OCI-LY3 (cell line): Measurements from ENCODE around the gene CYP11A1.

Source experiments
- H2AFZ ChIP-seq: fragments of 200-600, 300-600 bp; shearing (Covaris generic); 2 replicates; pipeline ENCODE4 v1.6.0; 2014; ENCODE audit warnings: antibody characterized with exemption, low read depth, low read length
- H3K27ac ChIP-seq: fragments of 200-600, 300-600 bp; sonication (generic); 2 replicates; pipeline ENCODE4 v1.5.1; 2014; ENCODE audit warnings: mild to moderate bottlenecking, low read length, moderate library complexity, mixed read lengths
- H3K27me3 ChIP-seq: fragments of 200-600, 300-600 bp; sonication (generic); 2 replicates; pipeline ENCODE4 v1.6.1; 2014; ENCODE audit warnings: low read depth, low read length, mixed read lengths
- H3K36me3 ChIP-seq: fragments of 200-600, 300-600 bp; sonication (generic); replicated peaks from 2 replicates; pipeline ENCODE3; 2014; ENCODE audit warnings: low read depth, low read length, mixed read lengths
- H3K4me1 ChIP-seq: fragments of 300-600, 200-600 bp; sonication (generic); 2 replicates; pipeline ENCODE4 v1.6.1; 2014; ENCODE audit warnings: low read length, mixed read lengths
- H3K4me2 ChIP-seq: fragments of 200-600, 300-600 bp; sonication (generic); 2 replicates; pipeline ENCODE4 v1.6.1; 2014; ENCODE audit warnings: low read length, mixed read lengths
- H3K4me3 ChIP-seq: fragments of 300-600, 200-600 bp; sonication (generic); 2 replicates; pipeline ENCODE4 v1.5.1; 2014; ENCODE audit warnings: antibody characterized with exemption, mild to moderate bottlenecking, low read length, moderate library complexity
- H3K79me2 ChIP-seq: fragments of 300-600, 200-600 bp; shearing (Covaris generic); 2 replicates; pipeline ENCODE4 v1.6.1; 2014; ENCODE audit warnings: mild to moderate bottlenecking, low read length, mixed read lengths
- H3K9ac ChIP-seq: fragments of 300-600, 200-600 bp; shearing (Covaris generic); 2 replicates; pipeline ENCODE4 v1.6.0; 2014; ENCODE audit warnings: mild to moderate bottlenecking, low read length, moderate library complexity
- H3K9me3 ChIP-seq: fragments of 200-600, 300-600 bp; shearing (Covaris generic); 2 replicates; pipeline ENCODE4 v1.6.1; 2014; ENCODE audit warnings: low read length, mixed read lengths; ENCODE audit not compliant: insufficient read depth
- H4K20me1 ChIP-seq: fragments of 200-600, 300-600 bp; sonication (generic); 2 replicates; pipeline ENCODE4 v1.6.1; 2016; ENCODE audit warnings: low read length, mixed read lengths; ENCODE audit not compliant: insufficient read depth
- CTCF ChIP-seq: fragments of 200-600, 300-600 bp; sonication (generic); IDR thresholded peaks from 2 replicates; pipeline ENCODE4 v1.5.1; 2014; ENCODE audit warnings: antibody characterized with exemption, low read length, low read depth
- EZH2phosphoT487 ChIP-seq: fragments of 200-600 bp; shearing (Covaris generic); IDR thresholded peaks from 2 replicates; pipeline ENCODE4 v1.6.1; 2018; ENCODE audit warnings: antibody characterized with exemption, mixed run types, low read depth

Gene CYP11A1

DNA sequence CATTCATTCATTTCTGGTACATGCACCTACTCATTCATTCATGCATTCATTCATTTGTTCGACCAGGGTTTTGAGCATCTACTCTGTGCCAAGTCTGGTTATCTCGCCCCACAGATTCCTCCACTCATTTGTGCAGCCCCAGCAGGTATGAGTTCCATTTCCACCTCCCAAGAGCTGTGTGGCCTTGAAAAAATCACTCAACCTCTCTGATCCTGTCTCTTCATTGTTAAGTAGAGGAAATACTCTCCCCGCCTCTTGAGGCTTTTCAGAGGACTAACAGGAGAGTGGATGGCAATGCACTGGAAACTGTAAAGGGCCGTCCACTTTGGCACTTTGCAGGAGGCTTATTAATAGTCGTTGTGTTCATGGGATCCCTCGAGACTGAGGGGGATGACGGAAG is 61.8 kb downstream of the CYP11A1 start:
- Histone ChIP-seq H3K4me2 (no peak overlapping the region), H3K9me3 (no peaks in the 10 kb centered on the region), H3K4me3 (no peak overlapping the region), H3K79me2 (no peaks in the 10 kb centered on the region), H3K9ac (no peak overlapping the region), H2AFZ (no peak overlapping the region), H3K27ac (no peak overlapping the region), H4K20me1 (no peaks in the 10 kb centered on the region), H3K27me3 (peaks cover 54% of the 10 kb centered on the region), H3K4me1 (no peaks in the 10 kb centered on the region), H3K36me3 (no peaks in the 10 kb centered on the region)
- TF ChIP-seq EZH2phosphoT487 (no peak), CTCF (no peak)

- no peak overlapping the region for H3K27ac ChIP-seq
- H3K27me3 ChIP-seq: peaks cover 59% of the 10 kb centered on the region
- H3K9ac ChIP-seq: no peak overlapping the region
- no peak overlapping the region for H2AFZ ChIP-seq
- no peaks in the 10 kb centered on the region for H3K36me3 ChIP-seq
- H3K4me3 ChIP-seq: no peak overlapping the region
- TF ChIP-seq EZH2phosphoT487 (no peak), CTCF (no peak)
- no peak overlapping the region for H3K4me2 ChIP-seq
- no peaks in the 10 kb centered on the region for H3K9me3 ChIP-seq
- no peaks in the 10 kb centered on the region for H3K4me1 ChIP-seq
- no peaks in the 10 kb centered on the region for H4K20me1 ChIP-seq
- no peaks in the 10 kb centered on the region for H3K79me2 ChIP-seq
Observed at GRCh38 chr15:74304431-74304830, 63.0 kb downstream of the CYP11A1 start.

DNA sequence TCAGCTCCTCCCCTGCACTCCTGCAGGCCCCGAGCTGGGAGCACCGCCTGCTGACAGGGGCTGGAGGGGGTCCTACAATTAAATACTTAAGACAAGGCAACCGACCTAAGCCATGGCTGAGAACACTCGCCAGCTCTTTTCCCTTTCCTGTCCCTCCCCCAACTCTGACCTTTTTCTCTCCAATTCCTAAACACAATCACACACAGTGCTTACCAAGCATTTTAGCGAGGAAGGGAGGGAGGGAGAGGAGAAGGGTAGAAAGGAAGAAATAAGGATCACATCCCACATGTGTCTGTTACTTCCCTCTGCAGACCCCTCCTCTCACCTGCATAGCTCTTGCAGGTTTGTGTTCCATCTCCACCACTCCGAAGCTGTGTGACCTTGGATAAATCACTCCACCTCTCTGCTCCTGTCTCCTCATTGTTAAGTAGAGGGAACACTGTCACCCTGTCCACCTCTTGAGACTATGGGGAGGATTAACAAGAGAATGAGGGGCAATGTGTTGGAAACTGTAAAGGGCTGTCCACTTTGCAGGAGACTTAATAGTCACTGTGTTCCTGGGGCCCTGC is 63.6 kb downstream of the CYP11A1 start:
- no peaks in the 10 kb centered on the region for H3K79me2 ChIP-seq
- H3K4me2 ChIP-seq: no peak overlapping the region
- H3K9me3 ChIP-seq: no peaks in the 10 kb centered on the region
- H3K4me1 ChIP-seq: no peaks in the 10 kb centered on the region
- H3K36me3 ChIP-seq: no peaks in the 10 kb centered on the region
- no peak overlapping the region for H2AFZ ChIP-seq
- H3K27ac ChIP-seq: no peak overlapping the region
- peaks cover 57% of the 10 kb centered on the region for H3K27me3 ChIP-seq
- H4K20me1 ChIP-seq: no peaks in the 10 kb centered on the region
- H3K4me3 ChIP-seq: no peak overlapping the region
- no peak for TF ChIP-seq EZH2phosphoT487
- no peak for TF ChIP-seq CTCF
- H3K9ac ChIP-seq: no peak overlapping the region

DNA sequence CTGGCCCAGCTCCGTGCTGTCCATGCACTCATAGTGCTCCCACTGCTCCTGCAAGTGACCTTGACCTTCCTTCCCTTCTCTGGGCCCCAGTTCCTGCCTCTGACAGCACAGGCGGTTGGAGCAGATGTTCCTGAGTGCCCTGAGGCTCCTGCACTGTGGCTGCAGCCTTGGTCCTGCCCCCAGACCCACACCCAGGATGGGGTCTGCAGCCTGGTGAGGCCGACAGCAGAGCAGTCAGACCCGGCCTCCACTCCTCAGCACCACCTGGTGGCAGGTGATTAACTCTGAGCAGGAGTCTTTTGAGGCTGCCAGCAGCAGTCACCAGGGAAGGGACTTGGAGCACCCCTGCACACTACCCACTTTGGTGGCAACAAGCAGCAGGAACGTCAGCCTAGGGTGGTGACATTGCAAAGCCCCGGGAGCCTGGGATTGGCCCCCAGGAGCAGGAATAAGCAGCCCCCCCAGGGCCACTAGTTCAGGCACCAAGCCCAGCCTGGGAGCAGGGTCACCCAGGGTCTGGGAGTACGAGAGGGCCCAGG is 64.6 kb downstream of the CYP11A1 start:
- no peaks in the 10 kb centered on the region for H3K79me2 ChIP-seq
- H3K9me3 ChIP-seq: no peaks in the 10 kb centered on the region
- no peaks in the 10 kb centered on the region for H3K4me1 ChIP-seq
- H3K9ac ChIP-seq: no peak overlapping the region
- H3K4me3 ChIP-seq: no peak overlapping the region
- H3K27ac ChIP-seq: no peak overlapping the region
- H3K4me2 ChIP-seq: no peak overlapping the region
- H4K20me1 ChIP-seq: no peaks in the 10 kb centered on the region
- no peaks in the 10 kb centered on the region for H3K36me3 ChIP-seq
- peak; percentile 81 for TF ChIP-seq CTCF
- TF ChIP-seq EZH2phosphoT487: no peak
- H2AFZ ChIP-seq: no peak overlapping the region
- peaks cover 54% of the 10 kb centered on the region for H3K27me3 ChIP-seq
